GM18868 (cell line): ENCODE results near the gene PPP1R3F.
"Not testable (repeated sequence)": the region's sequence is repeated elsewhere in the genome, so short reads cannot be mapped to it uniquely, and the experiment has no call there.

Experiments used
- ATAC-seq: cut with Tn5 transposase; IDR thresholded peaks from one replicate; pipeline ENCODE4 v1.9.1; 2021; ENCODE audit warnings: mild to moderate bottlenecking, moderate library complexity; ENCODE audit not compliant: unreplicated experiment

Gene PPP1R3F

GRCh38 chrX:49271341-49271740 is 1.7 kb downstream of the PPP1R3F start:
- ATAC-seq = no peak

DNA sequence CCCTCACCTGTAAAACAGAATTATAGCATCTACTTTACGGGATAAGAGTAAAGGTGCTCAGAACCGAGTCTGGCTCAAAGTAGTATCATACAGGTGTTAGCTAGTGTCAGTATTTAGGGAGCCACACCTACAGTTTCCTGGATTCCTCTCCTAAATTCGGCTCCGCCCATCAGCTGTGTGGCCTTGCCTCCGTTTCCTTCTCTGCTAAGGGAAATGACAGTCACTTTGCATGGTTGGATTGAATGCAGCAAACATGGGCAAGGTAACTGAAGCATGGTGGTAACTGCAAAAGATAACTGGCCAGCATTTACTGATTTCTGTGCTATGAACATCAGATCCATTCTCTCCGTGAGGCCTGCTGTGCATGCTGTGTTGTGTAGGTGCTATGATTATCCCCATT is 2.8 kb downstream of the PPP1R3F start:
- no peak for ATAC-seq

GRCh38 chrX:49273181-49273727 is 3.7 kb downstream of the PPP1R3F start:
- ATAC-seq = no peak

DNA sequence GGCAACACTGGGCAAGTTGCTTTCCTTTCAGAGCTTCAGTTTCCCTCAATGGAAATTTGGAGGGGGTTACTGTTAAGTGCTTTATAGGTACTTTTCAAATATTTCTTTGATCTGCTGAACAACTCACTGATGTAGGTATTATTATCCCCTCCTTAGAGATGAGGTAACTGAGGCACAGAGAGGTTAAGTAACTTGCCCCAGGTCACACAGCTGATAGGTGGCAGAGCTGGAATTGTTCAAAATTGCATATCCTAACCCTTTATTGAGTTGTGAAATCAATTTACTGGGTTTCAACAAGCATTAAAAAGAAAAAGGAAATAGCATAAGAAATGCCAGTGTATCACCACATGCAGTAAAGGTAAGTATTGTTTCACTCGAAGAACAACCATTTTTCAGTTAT is 6.6 kb downstream of the PPP1R3F start:
- no peak for ATAC-seq

- ATAC-seq = no peak
Observed at GRCh38 chrX:49276671-49277534, 7.3 kb downstream of the PPP1R3F start.

GRCh38 chrX:49277535-49277830 is 7.9 kb downstream of the PPP1R3F start:
- no peak for ATAC-seq

GRCh38 chrX:49278081-49278480 is 8.5 kb downstream of the PPP1R3F start:
- no peak for ATAC-seq

DNA sequence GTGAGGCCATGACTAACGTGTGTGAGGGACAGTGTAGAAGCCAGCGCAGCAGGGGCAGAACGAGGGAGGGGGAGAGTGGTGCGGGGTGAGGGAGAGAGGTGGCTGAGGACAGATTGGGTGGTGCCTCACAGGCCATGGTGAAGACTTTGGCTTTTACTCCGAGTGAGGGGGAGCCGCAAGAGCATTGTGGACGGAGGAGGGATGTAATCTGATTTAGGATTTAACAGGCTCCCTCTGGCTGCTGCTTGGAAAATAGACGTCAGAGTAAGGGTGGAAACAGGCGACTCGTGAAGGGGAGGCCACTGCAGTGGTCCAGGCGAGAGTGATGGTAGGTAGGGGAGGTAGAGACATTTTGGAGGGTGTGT is 13.0 kb downstream of the PPP1R3F start:
- ATAC-seq = no peak

DNA sequence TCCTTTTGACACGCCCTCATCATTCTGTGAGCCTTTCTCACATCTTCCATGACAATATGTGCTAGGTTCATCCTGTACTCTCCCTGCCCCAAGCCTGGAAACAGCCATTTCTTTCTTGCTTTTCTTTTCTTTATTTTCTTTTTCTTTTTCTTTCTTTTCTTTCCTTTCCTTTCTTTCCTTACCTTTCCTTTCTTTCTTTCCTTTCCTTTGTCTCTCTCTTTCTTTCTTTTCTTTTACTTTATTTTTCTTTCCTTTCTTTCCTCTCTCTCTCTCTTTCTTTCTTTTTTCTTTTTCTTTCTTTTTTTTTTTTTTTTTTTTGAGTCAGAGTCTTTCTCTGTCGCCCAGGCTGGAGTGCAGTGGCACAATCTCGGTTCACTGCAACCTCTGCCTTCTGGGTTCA is 14.6 kb downstream of the PPP1R3F start:
- no peak for ATAC-seq

- no peak for ATAC-seq
Observed at GRCh38 chrX:49286136-49286535, 16.5 kb downstream of the PPP1R3F start.

- no peak for ATAC-seq
Observed at GRCh38 chrX:49286581-49286980, 17.0 kb downstream of the PPP1R3F start.

DNA sequence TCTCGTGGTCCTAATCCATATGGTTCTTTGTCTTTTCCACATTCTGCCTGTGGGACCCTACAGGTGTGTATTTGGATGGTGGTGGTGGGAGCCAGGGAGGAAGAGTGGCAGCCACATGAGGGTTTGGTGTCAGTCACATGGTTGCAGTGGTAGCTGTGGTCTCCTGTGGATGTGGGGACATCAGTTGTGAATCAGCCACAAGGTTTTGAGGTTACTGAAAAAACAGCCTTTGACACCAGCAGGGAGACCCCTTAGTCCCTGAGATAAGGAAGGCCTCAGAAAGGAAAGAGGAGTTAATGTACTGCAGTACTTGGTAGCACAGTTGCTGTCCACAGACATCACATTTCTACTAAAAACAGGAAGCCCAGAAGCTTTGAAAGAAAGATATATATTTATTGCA is 18.1 kb downstream of the PPP1R3F start:
- no peak for ATAC-seq

DNA sequence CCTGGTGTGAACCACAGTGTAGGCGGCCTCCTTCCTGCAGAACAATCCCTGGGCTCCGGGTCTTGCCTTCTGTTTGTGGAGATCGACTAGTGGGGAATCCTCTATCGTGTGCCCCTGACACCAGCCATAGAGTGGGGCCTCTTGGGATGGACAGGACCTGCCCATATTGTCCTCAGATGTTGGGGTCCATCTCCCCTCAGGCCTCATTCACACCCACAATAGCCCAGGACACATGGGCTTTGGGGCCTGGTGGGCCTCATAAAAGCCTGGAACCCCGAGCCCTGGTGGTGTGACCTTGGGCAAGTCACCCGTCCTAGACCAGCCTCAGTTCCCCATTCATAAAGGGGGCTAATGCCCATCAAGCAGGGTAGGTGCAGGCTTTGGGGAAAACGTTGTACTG is 20.6 kb downstream of the PPP1R3F start:
- ATAC-seq = no peak

DNA sequence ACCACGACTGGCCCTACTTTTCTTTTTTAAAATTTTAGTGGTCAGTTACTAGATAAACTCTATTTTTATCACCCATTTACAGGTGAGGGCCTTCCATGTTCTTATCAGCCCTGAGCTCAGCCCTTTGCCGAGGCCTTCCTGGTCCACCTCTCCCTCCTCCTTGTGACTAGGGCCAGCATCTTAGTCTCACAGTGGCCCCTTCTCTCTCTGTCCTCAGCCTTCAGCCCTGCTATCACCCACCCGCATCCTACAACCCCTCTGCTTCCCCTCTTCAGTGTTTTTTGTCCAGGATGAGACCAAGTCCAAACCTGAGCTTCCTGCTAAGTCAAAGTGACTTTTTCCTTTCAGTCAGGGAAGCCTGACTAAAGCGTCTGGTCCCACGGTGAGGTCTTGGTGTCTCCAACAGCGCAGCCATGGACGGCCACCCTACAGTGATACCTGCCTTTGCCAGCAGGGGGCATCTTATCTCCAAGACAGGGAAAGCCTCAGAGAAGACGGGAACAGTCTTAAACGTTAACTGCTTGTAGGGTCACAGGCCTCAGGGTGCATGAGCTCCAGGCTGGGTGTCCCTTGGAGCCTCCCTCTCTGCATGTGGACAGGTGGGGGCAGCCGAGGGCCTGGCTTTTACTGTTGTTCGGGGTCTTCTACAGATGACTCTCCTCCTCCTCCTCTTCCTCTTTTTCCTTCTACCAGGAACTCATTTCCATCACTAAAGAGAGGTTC is 22.2 kb downstream of the PPP1R3F start:
- peak; percentile 82 for ATAC-seq

- no peak for ATAC-seq
Observed at GRCh38 chrX:49292400-49293362, 23.1 kb downstream of the PPP1R3F start.

- ATAC-seq = not testable (repeated sequence)
Observed at GRCh38 chrX:49299293-49299692, 29.7 kb downstream of the PPP1R3F start.

- ATAC-seq = no peak
Observed at GRCh38 chrX:49300703-49301102, 31.1 kb downstream of the PPP1R3F start.

GRCh38 chrX:49303346-49303745 is 33.8 kb downstream of the PPP1R3F start, which contains the start of gene GAGE10:
Gene GAGE10, plus strand, starts transcription at chrX:49303646. Its CDS starts 1,214 bp downstream, at chrX:49304860.
- ATAC-seq = no peak

DNA sequence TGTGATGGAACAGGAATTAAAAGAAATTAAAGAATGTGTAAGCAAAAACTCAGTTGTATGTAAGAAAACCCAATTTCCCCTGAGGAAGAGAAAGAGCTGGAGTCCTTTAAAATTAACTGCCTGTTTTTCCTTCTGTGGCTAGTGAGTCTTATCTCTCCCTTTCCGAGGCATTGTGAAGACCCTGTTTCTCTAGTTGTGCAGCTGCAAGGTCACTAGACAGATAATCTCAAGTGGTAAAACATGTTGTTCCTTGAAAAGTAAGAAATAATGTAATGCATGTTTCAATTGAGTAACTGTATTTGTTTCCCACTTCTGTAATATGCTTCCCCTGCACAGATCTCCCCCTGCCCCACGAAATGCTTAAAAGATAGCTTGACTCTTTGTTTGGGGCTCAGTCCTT is 38.2 kb downstream of the PPP1R3F start:
- not testable (repeated sequence) for ATAC-seq

DNA sequence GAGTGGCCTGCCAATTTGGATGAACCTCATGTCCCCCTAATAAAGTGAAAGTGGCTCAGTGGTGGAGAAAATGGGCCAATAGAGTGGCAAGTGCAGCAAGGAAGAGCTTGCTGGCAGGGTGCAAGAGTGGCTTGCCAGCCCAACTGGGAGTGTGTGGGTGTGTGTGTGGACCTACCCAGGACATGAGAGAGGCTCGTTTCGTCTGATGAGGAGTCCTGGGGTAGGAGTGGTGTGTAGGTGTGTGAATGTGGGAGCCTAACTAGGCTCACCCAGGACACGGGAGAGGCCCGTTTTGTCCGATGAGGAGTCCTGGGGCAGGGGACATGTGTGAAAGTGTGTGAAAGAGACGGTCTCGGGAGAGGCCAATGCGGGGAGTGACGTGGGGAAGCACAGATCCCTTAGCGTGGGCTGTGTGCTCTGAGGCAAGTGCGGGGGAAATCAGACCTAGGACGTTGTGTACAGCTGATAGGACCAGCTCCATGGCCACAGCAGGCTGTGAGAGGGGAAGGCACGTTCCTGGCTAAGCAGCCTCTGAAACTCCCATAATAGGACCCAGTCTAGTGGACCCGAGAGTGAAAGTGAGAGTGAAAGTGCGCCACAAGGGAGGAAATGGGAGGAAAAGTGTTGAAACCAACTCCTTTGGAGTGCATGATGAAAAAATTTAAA is 39.1 kb downstream of the PPP1R3F start:
- ATAC-seq = peak; percentile 67
